Measurements from ENCODE around the gene SKIC2. TPM values are rescaled to one million over a fixed set of nuclear protein-coding genes. Genes with fewer than 3 reads are reported as not detected.
"Not testable (repeated sequence)": the region's sequence is repeated elsewhere in the genome, so short reads cannot be mapped to it uniquely, and the experiment has no call there.

Gene SKIC2
- total RNA-seq = 10 to 100 TPM; 84.6 to 90.9 TPM

GRCh38 chr6:31958741-31959739 is at the start of gene SKIC2, which contains the start of gene NELFE:
TSS of gene SKIC2 (plus strand) at chr6:31959175. CDS start at chr6:31959193, 18 bp downstream.
TSS of gene NELFE (minus strand) at chr6:31958971. CDS start at chr6:31958446, 525 bp downstream.
- Mint-ChIP-seq H3K36me3 (peaks cover 40% of the 10 kb centered on the region), H3K4me3 (peak within 1 kb of the TSS; percentile 98), H3K9me3 (no peaks in the 10 kb centered on the region), H3K4me1 (peaks cover 24% of the 10 kb centered on the region), H3K27ac (peak within 1 kb of the TSS; percentile 97), H3K27me3 (no peaks in the 10 kb centered on the region)
- peak; percentile 99 for DNase-seq

- not testable (repeated sequence) for H3K36me3 Mint-ChIP-seq, H3K9me3 Mint-ChIP-seq, H3K4me1 Mint-ChIP-seq, H3K4me3 Mint-ChIP-seq, H3K27ac Mint-ChIP-seq, DNase-seq
- H3K27me3 Mint-ChIP-seq = peaks cover 11% of the 10 kb centered on the region
Measured at GRCh38 chr6:31909298-31909697, 49.7 kb upstream of the SKIC2 start.

GRCh38 chr6:31911826-31912585 is 47.0 kb upstream of the SKIC2 start:
- H3K27me3 Mint-ChIP-seq = peaks cover 11% of the 10 kb centered on the region
- no peak overlapping the region for H3K4me3 Mint-ChIP-seq
- no peaks in the 10 kb centered on the region for H3K9me3 Mint-ChIP-seq
- no peaks in the 10 kb centered on the region for H3K36me3 Mint-ChIP-seq
- no peak for DNase-seq
- peaks cover 3% of the 10 kb centered on the region for H3K4me1 Mint-ChIP-seq
- no peak overlapping the region for H3K27ac Mint-ChIP-seq

DNA sequence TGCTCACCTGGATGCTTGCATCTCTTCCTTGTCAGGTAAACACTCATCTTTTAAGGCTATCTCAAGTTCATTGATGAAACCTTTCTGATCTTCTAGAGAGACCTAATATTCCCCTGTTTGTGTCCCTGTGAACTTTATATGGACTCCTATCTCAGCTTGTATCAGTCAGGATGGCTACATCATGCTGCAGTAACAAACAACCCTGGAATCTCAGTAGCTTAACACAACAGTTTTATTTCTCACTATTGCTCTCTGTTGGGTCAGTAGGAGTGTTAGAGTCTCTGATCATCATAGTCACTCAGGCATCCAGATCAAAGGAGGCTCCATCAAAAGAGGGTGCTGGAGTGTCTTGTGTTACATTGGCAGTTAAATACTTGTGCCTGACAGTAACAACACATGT is 43.6 kb upstream of the SKIC2 start:
- H3K27ac Mint-ChIP-seq = no peak overlapping the region
- H3K4me1 Mint-ChIP-seq = peaks cover under 1% of the 10 kb centered on the region
- H3K27me3 Mint-ChIP-seq = peaks cover 7% of the 10 kb centered on the region
- DNase-seq = no peak
- no peaks in the 10 kb centered on the region for H3K9me3 Mint-ChIP-seq
- H3K36me3 Mint-ChIP-seq = no peaks in the 10 kb centered on the region
- no peak overlapping the region for H3K4me3 Mint-ChIP-seq

GRCh38 chr6:31915756-31916155 is 43.2 kb upstream of the SKIC2 start:
- no peaks in the 10 kb centered on the region for H3K4me1 Mint-ChIP-seq

DNA sequence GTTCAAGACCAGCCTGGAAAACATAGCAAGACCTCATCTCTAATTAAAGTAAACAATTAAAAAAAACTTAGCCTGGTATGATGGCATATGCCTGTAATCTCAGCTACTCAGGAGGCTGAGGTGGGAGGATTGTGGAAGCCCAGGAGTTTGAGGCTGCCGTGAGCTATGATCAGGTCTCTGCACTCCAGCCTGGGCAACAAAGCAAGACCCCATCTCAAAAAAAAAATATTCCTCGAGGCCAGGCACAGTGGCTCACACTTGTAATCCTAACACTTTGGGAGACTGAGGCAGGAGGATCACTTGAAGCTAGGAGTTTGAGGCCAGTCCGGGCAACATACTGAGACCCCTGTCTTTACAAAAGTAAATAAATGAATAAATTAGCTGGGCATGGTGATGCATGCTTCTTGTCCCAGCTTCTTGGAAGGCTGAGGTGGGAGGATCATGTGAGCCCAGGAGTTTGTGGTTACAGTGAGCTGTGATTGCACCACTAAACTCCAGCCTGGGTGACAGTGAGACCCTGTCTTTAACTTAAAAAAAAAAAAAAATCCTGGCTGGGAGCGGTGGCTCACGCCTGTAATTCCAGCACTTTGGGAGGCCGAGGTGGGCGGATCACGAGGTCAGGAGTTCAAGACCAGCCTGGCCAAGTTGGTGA is 40.8 kb upstream of the SKIC2 start:
- Mint-ChIP-seq H3K4me3 (no peak overlapping the region), H3K36me3 (no peaks in the 10 kb centered on the region), H3K27ac (no peak overlapping the region), H3K27me3 (no peaks in the 10 kb centered on the region), H3K9me3 (no peaks in the 10 kb centered on the region), H3K4me1 (no peaks in the 10 kb centered on the region)
- DNase-seq = no peak

More at GRCh38 chr6:31915756-31916155, 43.2 kb upstream of the SKIC2 start:
- DNase-seq = no peak
- H3K27ac Mint-ChIP-seq = no peak overlapping the region
- H3K4me3 Mint-ChIP-seq = no peak overlapping the region
- H3K27me3 Mint-ChIP-seq = peaks cover 7% of the 10 kb centered on the region
- no peaks in the 10 kb centered on the region for H3K9me3 Mint-ChIP-seq
- H3K36me3 Mint-ChIP-seq = no peaks in the 10 kb centered on the region

DNA sequence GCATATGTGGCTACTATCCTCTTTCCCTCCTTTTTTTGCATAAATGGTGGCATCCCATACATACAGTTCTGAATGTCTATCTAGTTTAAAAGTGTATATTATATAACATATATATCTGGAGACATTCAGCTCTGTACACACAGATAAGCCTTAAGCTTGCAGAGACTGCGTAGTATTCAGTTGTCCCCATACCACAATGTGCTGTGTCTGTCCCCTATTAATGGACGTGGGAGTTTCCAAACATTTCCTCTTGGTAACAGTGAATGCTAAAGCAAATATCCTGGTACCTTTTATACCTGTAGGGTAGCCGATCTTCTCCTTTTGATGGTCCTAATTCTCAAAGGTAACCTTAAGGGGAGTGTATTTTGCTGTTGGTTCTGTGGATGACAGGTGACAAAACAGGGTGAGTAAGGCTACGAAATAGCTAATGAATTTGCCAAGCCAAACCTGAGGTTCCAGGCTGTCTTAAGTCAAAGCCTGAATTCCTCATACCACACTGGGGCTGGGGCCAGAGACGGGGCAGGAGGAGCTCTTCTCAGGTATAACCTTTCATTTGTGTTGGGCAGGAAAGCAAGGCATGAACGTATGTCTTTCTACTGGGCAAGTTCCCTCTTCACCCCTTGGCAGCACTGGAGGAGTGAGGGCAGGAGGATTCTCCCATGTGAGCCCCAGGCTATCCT is 39.2 kb upstream of the SKIC2 start:
- no peak overlapping the region for H3K27ac Mint-ChIP-seq
- no peak overlapping the region for H3K4me3 Mint-ChIP-seq
- H3K27me3 Mint-ChIP-seq = no peaks in the 10 kb centered on the region
- DNase-seq = no peak
- no peaks in the 10 kb centered on the region for H3K9me3 Mint-ChIP-seq
- H3K36me3 Mint-ChIP-seq = no peaks in the 10 kb centered on the region
- no peaks in the 10 kb centered on the region for H3K4me1 Mint-ChIP-seq

- Mint-ChIP-seq H3K36me3 (no peaks in the 10 kb centered on the region), H3K27ac (no peak overlapping the region), H3K4me1 (peaks cover 2% of the 10 kb centered on the region), H3K27me3 (no peaks in the 10 kb centered on the region), H3K4me3 (no peak overlapping the region), H3K9me3 (no peaks in the 10 kb centered on the region)
- no peak for DNase-seq
Measured at GRCh38 chr6:31920811-31921210, 38.2 kb upstream of the SKIC2 start.

- no peak for DNase-seq
- Mint-ChIP-seq H3K9me3 (no peaks in the 10 kb centered on the region), H3K4me3 (no peak overlapping the region), H3K27ac (no peak overlapping the region), H3K36me3 (no peaks in the 10 kb centered on the region), H3K27me3 (no peaks in the 10 kb centered on the region), H3K4me1 (peaks cover 2% of the 10 kb centered on the region)
Measured at GRCh38 chr6:31922942-31923341, 36.0 kb upstream of the SKIC2 start.

GRCh38 chr6:31927242-31927862 is 31.6 kb upstream of the SKIC2 start, which contains the start of gene C2:
TSS of gene C2 (plus strand) at chr6:31927717. CDS start at chr6:31927753, 36 bp downstream.
- DNase-seq = no peak
- no peaks in the 10 kb centered on the region for H3K9me3 Mint-ChIP-seq
- no peaks in the 10 kb centered on the region for H3K27me3 Mint-ChIP-seq
- peaks cover 2% of the 10 kb centered on the region for H3K4me1 Mint-ChIP-seq
- H3K36me3 Mint-ChIP-seq = no peaks in the 10 kb centered on the region
- no peak within 1 kb of the TSS for H3K4me3 Mint-ChIP-seq
- no peak within 1 kb of the TSS for H3K27ac Mint-ChIP-seq

DNA sequence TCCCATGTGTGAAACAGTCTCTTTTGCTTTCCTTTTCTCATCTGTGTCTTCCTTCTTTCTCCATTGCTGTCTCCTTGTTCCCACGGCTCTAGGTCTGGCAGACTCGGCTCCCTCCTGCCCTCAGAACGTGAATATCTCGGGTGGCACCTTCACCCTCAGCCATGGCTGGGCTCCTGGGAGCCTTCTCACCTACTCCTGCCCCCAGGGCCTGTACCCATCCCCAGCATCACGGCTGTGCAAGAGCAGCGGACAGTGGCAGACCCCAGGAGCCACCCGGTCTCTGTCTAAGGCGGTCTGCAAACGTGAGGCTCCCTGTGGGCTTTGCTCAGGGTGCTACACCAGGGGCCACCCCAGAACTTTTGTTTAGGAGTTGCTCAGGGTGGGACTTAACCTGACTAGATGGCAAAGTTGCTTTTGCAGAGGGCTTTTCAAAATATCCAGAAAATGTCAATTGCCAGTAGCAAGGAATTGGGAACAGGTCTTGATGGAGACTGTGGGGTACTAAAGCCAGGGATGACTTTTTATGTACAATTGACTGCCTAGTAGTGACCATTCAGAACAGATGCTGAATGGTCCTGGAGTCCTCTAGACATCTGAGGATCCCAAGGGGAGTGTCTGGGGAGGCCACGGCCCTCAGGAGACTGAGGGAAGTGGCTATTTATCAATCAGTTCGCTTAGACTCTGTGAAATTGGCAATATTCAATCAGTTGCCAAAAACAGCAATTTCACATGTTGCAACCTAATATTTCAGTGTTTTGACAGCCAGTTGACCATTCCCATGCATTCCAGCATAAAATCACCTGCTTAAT is 30.9 kb upstream of the SKIC2 start:
- Mint-ChIP-seq H3K27ac (no peak overlapping the region), H3K27me3 (no peaks in the 10 kb centered on the region), H3K9me3 (no peaks in the 10 kb centered on the region), H3K4me3 (no peak overlapping the region), H3K36me3 (no peaks in the 10 kb centered on the region), H3K4me1 (peaks cover 2% of the 10 kb centered on the region)
- DNase-seq = no peak

- DNase-seq = no peak
- no peak overlapping the region for H3K27ac Mint-ChIP-seq
- no peaks in the 10 kb centered on the region for H3K27me3 Mint-ChIP-seq
- peaks cover 2% of the 10 kb centered on the region for H3K4me1 Mint-ChIP-seq
- no peaks in the 10 kb centered on the region for H3K9me3 Mint-ChIP-seq
- no peaks in the 10 kb centered on the region for H3K36me3 Mint-ChIP-seq
- no peak overlapping the region for H3K4me3 Mint-ChIP-seq
Measured at GRCh38 chr6:31928672-31928939, 30.4 kb upstream of the SKIC2 start.

DNA sequence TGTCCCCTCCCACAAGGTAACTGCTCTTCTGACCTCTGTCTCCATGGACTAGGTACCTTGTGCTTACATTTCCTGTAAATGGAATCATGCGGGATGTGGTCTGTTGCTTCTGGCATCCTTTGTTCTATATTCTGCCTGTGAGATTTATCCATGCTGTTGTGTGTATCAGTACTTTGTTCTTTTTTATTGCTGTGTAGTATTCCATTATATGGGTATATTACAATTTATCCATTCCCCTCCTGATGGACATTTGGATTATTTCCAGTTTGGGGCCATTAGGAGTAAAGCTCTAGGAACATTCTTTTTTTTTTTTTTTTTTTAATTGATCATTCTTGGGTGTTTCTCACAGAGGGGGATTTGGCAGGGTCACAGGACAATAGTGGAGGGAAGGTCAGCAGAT is 28.0 kb upstream of the SKIC2 start:
- DNase-seq = no peak
- no peak overlapping the region for H3K27ac Mint-ChIP-seq
- H3K27me3 Mint-ChIP-seq = no peaks in the 10 kb centered on the region
- H3K36me3 Mint-ChIP-seq = no peaks in the 10 kb centered on the region
- H3K9me3 Mint-ChIP-seq = no peaks in the 10 kb centered on the region
- H3K4me1 Mint-ChIP-seq = no peaks in the 10 kb centered on the region
- no peak overlapping the region for H3K4me3 Mint-ChIP-seq

- not testable (repeated sequence) for H3K9me3 Mint-ChIP-seq, H3K4me1 Mint-ChIP-seq, H3K4me3 Mint-ChIP-seq, DNase-seq, H3K27me3 Mint-ChIP-seq, H3K36me3 Mint-ChIP-seq, H3K27ac Mint-ChIP-seq
Measured at GRCh38 chr6:31932137-31932536, 26.8 kb upstream of the SKIC2 start.
